GM19238 (cell line): ENCODE results near the gene ZNF292.
"Not testable (repeated sequence)": the region's sequence is repeated elsewhere in the genome, so short reads cannot be mapped to it uniquely, and the experiment has no call there.

Experiments used
- DNase-seq: peaks from one replicate; pipeline ENCODE4 v3.0.0; 2011; ENCODE audit warnings: low spot score; ENCODE audit not compliant: insufficient read length

The ZNF292 gene

GRCh38 chr6:87161299-87161698, 5.9 kb downstream of the ZNF292 start:
- no peak for DNase-seq

GRCh38 chr6:87164004-87164403, 8.6 kb downstream of the ZNF292 start:
- DNase-seq = no peak

GRCh38 chr6:87164506-87164905, 9.1 kb downstream of the ZNF292 start:
- no peak for DNase-seq

GRCh38 chr6:87165185-87165584, 9.8 kb downstream of the ZNF292 start:
- no peak for DNase-seq

- no peak for DNase-seq
Measured at GRCh38 chr6:87171938-87172633, 16.7 kb downstream of the ZNF292 start.

- no peak for DNase-seq
Measured at GRCh38 chr6:87174078-87174579, 18.8 kb downstream of the ZNF292 start.

GRCh38 chr6:87176493-87176892, 21.1 kb downstream of the ZNF292 start:
- DNase-seq = no peak

- no peak for DNase-seq
Measured at GRCh38 chr6:87180105-87180728, 24.9 kb downstream of the ZNF292 start.

- DNase-seq = no peak
Measured at GRCh38 chr6:87181903-87182302, 26.5 kb downstream of the ZNF292 start.

- no peak for DNase-seq
Measured at GRCh38 chr6:87182321-87182720, 27.0 kb downstream of the ZNF292 start.

- DNase-seq = no peak
Measured at GRCh38 chr6:87182940-87183339, 27.6 kb downstream of the ZNF292 start.

GRCh38 chr6:87183687-87184086, 28.3 kb downstream of the ZNF292 start:
- DNase-seq = no peak

- no peak for DNase-seq
Measured at GRCh38 chr6:87184762-87185250, 29.4 kb downstream of the ZNF292 start.

- DNase-seq = no peak
Measured at GRCh38 chr6:87196275-87196842, 41.0 kb downstream of the ZNF292 start.

GRCh38 chr6:87197547-87197946, 42.2 kb downstream of the ZNF292 start:
- no peak for DNase-seq

- not testable (repeated sequence) for DNase-seq
Measured at GRCh38 chr6:87198022-87198810, 42.9 kb downstream of the ZNF292 start.

GRCh38 chr6:87199787-87200186, 44.4 kb downstream of the ZNF292 start:
- no peak for DNase-seq

- DNase-seq = no peak
Measured at GRCh38 chr6:87200469-87201175, 45.3 kb downstream of the ZNF292 start.

GRCh38 chr6:87203448-87204023, 48.2 kb downstream of the ZNF292 start:
- no peak for DNase-seq

GRCh38 chr6:87209812-87210211, 54.4 kb downstream of the ZNF292 start:
- DNase-seq = no peak

- peak; percentile 15 for DNase-seq
Measured at GRCh38 chr6:87210979-87211378, 55.6 kb downstream of the ZNF292 start.
